HCT116 (cell line): ENCODE results near the gene GUCA2A. TPM values are rescaled to one million over a fixed set of nuclear protein-coding genes. Genes with fewer than 3 reads are reported as not detected.

Source experiments
- ATAC-seq: fragments of 200-7000 bp; cut with Tn5 transposase; 2 replicates; pipeline ENCODE4 v1.9.1; 2020; ENCODE audit warnings: mild to moderate bottlenecking, moderate library complexity
- BruUV-seq: library from RNA; stranded (reverse); fragments of 400-500 nt; replicated peaks from 2 replicates; lab custom pipeline; 2021; lab: Mats Ljungman, UMichigan
- CTCF ChIA-PET: fragments of 300-600 bp; sonication (Branson Sonifier 250); formaldehyde crosslinking; loops from one replicate; lab custom pipeline; 2021; ENCODE audit warnings: antibody characterized with exemption; lab: Charles Lee
- POLR2A ChIA-PET: fragments of 300-600, 350-600 bp; sonication (Branson Sonifier 250); formaldehyde crosslinking; loops from one replicate; lab custom pipeline; 2021; ENCODE audit warnings: antibody characterized with exemption; lab: Charles Lee
- RAD21 ChIA-PET, 2 experiments: fragments of 300-600 bp; sonication (Branson Sonifier 250); formaldehyde crosslinking; loops; one replicate each; lab custom pipeline; 2023; ENCODE audit warnings: low total read pairs in 2 of 2; ENCODE audit not compliant: uncharacterized antibody in 2 of 2, unreplicated experiment in 2 of 2, low non-redundant PET in 1 of 2; lab: Charles Lee
- DNase-seq: peaks from one replicate; pipeline ENCODE4 v3.0.0-alpha.2; 2010; ENCODE audit warnings: low read depth, low spot score
- H2AFZ ChIP-seq: fragments of 200-600 bp; shearing (Covaris generic), sonication (generic); 2 replicates; pipeline ENCODE4 v1.6.1; 2017; ENCODE audit warnings: low read depth, mixed run types, mixed read lengths, antibody characterized with exemption, low read length; ENCODE audit not compliant: poor library complexity, severe bottlenecking
- H3K27ac ChIP-seq: 2 replicates; pipeline ENCODE4 v1.5.1; 2012; ENCODE audit warnings: low read depth, low read length
- H3K27me3 ChIP-seq: fragments of 200-600 bp; sonication (generic); 2 replicates; pipeline ENCODE4 v1.6.1; 2016; ENCODE audit warnings: mixed run types, low read length, mixed read lengths; ENCODE audit not compliant: insufficient read depth
- H3K36me3 ChIP-seq, 2 experiments: fragments of 200-500 bp in 1 of 2; fragments of 200-600 bp in 1 of 2; sonication (Bioruptor generic) in 1 of 2; sonication (generic) in 1 of 2; 2 replicates each; pipeline versions ENCODE4 v1.5.1 to v1.6.1; 2014 to 2016; ENCODE audit warnings: low read length in 2 of 2, inconsistent platforms in 1 of 2, mixed read lengths in 1 of 2, mixed run types in 1 of 2; ENCODE audit not compliant: insufficient read depth in 2 of 2, control insufficient read depth in 1 of 2
- H3K4me1 ChIP-seq, 2 experiments: fragments of 200-600 bp in 1 of 2; sonication (generic) in 1 of 2; 2 replicates each; pipeline versions ENCODE4 v1.5.1 to v1.6.1; 2012 to 2017; ENCODE audit warnings: low read length in 2 of 2, inconsistent platforms in 1 of 2, mild to moderate bottlenecking in 1 of 2, mixed read lengths in 1 of 2, mixed run types in 1 of 2, moderate library complexity in 1 of 2; ENCODE audit not compliant: insufficient read depth in 2 of 2, control insufficient read depth in 1 of 2
- H3K4me2 ChIP-seq: fragments of 200-600 bp; sonication (generic); 2 replicates; pipeline ENCODE4 v1.6.1; 2017; ENCODE audit warnings: mixed run types, low read length, mixed read lengths
- H3K4me3 ChIP-seq, 2 experiments: fragments of 200-600 bp in 1 of 2; sonication (generic) in 1 of 2; replicated peaks in 1 of 2; 2 replicates each; pipeline ENCODE4 v1.5.1; 2011 to 2016; ENCODE audit warnings: low read length in 2 of 2, control low read depth in 1 of 2, low read depth in 1 of 2, mild to moderate bottlenecking in 1 of 2, mixed read lengths in 1 of 2, mixed run types in 1 of 2
- H3K79me2 ChIP-seq: fragments of 200-600 bp; sonication (generic); 2 replicates; pipeline ENCODE4 v1.6.1; 2017; ENCODE audit warnings: mild to moderate bottlenecking, mixed run types, low read length, moderate library complexity, mixed read lengths; ENCODE audit not compliant: insufficient read depth
- H3K9ac ChIP-seq: fragments of 200-600 bp; sonication (generic); 2 replicates; pipeline ENCODE4 v1.6.1; 2016; ENCODE audit warnings: low read length, mixed read lengths
- H3K9me2 ChIP-seq: fragments of 200-600 bp; sonication (generic), shearing (Covaris generic); 2 replicates; pipeline ENCODE4 v1.6.1; 2017; ENCODE audit warnings: mixed run types, mild to moderate bottlenecking, moderate library complexity; ENCODE audit not compliant: insufficient read depth
- H3K9me3 ChIP-seq, 2 experiments: fragments of 200-500 bp in 1 of 2; fragments of 200-600 bp in 1 of 2; sonication (Bioruptor generic) in 1 of 2; sonication (generic) in 1 of 2; 2 replicates each; pipeline ENCODE4 v1.6.1; 2014 to 2017; ENCODE audit warnings: low read length in 2 of 2, mixed read lengths in 2 of 2, inconsistent platforms in 1 of 2, low read depth in 1 of 2, mild to moderate bottlenecking in 1 of 2, mixed run types in 1 of 2, moderate library complexity in 1 of 2; ENCODE audit not compliant: control insufficient read depth in 1 of 2, insufficient read depth in 1 of 2
- H4K20me1 ChIP-seq: fragments of 200-600 bp; sonication (generic), shearing (Covaris generic); 2 replicates; pipeline ENCODE4 v1.6.1; 2017; ENCODE audit warnings: mixed run types, mild to moderate bottlenecking, moderate library complexity; ENCODE audit not compliant: insufficient read depth
- ATF3 ChIP-seq: IDR thresholded peaks from 2 replicates; pipeline ENCODE4 v1.6.1; 2012
- CBX3 ChIP-seq: IDR thresholded peaks from 2 replicates; pipeline ENCODE4 v1.6.1; 2012; ENCODE audit warnings: low read depth
- EGR1 ChIP-seq: IDR thresholded peaks from 2 replicates; pipeline ENCODE4 v1.6.1; 2012; ENCODE audit warnings: low read depth
- ELF1 ChIP-seq: IDR thresholded peaks from 2 replicates; pipeline ENCODE4 v1.6.1; 2012; ENCODE audit warnings: low read depth, borderline replicate concordance
- EZH2phosphoT487 ChIP-seq: fragments of 200-600 bp; IDR thresholded peaks from 2 replicates; pipeline ENCODE4 v1.6.1; 2018; ENCODE audit warnings: antibody characterized with exemption, borderline replicate concordance
- RAD21 ChIP-seq: IDR thresholded peaks from 2 replicates; pipeline ENCODE4 v1.6.1; 2012; ENCODE audit warnings: low read depth, mild to moderate bottlenecking
- SIN3A ChIP-seq: IDR thresholded peaks from 2 replicates; pipeline ENCODE4 v1.6.1; 2012; ENCODE audit warnings: low read depth
- YY1 ChIP-seq: IDR thresholded peaks from 2 replicates; pipeline ENCODE4 v1.6.1; 2011; ENCODE audit warnings: low read length, low read depth, moderate library complexity, mild to moderate bottlenecking; ENCODE audit not compliant: insufficient replicate concordance; ENCODE audit errors: extremely low read depth
- ZFX ChIP-seq: fragments of 450-650 bp; IDR thresholded peaks from 2 replicates; pipeline ENCODE4 v1.6.1; 2017
- intact Hi-C: fragments of 100-400 bp; cut with micrococcal nuclease; formaldehyde crosslinking; loops from 2 replicates; pipeline ENCODE4 v1.10.0; 2022
- total RNA-seq: library from RNA; stranded (reverse); gene quantifications from one replicate; pipeline ENCODE4 v1.2.1, GENCODE V29; 2021; ENCODE audit not compliant: unreplicated experiment
- TF ChIP-seq, protein P1 (sequence below): IDR thresholded peaks from 2 replicates; pipeline ENCODE4 v1.6.1; 2012; ENCODE audit warnings: low read depth
- TF ChIP-seq, protein P2 (sequence below), 3 experiments: fragments of 200-600 bp in 1 of 3; sonication (generic) in 1 of 3; IDR thresholded peaks in 2 of 3; conservative IDR thresholded peaks in 1 of 3; 2 replicates each; pipeline ENCODE4 v1.5.1; 2012 to 2017; ENCODE audit warnings: low read depth in 2 of 3, low read length in 2 of 3, antibody characterized with exemption in 1 of 3, borderline replicate concordance in 1 of 3, control low read depth in 1 of 3, mild to moderate bottlenecking in 1 of 3, mixed read lengths in 1 of 3, mixed run types in 1 of 3, moderate library complexity in 1 of 3; ENCODE audit not compliant: insufficient read depth in 1 of 3

GUCA2A gene
- total RNA-seq, 1 experiment from 2014 or later = not detected

- TF ChIP-seq, protein P1, sequence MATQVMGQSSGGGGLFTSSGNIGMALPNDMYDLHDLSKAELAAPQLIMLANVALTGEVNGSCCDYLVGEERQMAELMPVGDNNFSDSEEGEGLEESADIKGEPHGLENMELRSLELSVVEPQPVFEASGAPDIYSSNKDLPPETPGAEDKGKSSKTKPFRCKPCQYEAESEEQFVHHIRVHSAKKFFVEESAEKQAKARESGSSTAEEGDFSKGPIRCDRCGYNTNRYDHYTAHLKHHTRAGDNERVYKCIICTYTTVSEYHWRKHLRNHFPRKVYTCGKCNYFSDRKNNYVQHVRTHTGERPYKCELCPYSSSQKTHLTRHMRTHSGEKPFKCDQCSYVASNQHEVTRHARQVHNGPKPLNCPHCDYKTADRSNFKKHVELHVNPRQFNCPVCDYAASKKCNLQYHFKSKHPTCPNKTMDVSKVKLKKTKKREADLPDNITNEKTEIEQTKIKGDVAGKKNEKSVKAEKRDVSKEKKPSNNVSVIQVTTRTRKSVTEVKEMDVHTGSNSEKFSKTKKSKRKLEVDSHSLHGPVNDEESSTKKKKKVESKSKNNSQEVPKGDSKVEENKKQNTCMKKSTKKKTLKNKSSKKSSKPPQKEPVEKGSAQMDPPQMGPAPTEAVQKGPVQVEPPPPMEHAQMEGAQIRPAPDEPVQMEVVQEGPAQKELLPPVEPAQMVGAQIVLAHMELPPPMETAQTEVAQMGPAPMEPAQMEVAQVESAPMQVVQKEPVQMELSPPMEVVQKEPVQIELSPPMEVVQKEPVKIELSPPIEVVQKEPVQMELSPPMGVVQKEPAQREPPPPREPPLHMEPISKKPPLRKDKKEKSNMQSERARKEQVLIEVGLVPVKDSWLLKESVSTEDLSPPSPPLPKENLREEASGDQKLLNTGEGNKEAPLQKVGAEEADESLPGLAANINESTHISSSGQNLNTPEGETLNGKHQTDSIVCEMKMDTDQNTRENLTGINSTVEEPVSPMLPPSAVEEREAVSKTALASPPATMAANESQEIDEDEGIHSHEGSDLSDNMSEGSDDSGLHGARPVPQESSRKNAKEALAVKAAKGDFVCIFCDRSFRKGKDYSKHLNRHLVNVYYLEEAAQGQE = no peak
- TF ChIP-seq ATF3 (no peak), YY1 (no peak), RAD21 (no peak), EZH2phosphoT487 (no peak), ZFX (no peak), EGR1 (no peak)
Measured at GRCh38 chr1:42137766-42138165, 26.8 kb downstream of the GUCA2A start (continued).

DNA sequence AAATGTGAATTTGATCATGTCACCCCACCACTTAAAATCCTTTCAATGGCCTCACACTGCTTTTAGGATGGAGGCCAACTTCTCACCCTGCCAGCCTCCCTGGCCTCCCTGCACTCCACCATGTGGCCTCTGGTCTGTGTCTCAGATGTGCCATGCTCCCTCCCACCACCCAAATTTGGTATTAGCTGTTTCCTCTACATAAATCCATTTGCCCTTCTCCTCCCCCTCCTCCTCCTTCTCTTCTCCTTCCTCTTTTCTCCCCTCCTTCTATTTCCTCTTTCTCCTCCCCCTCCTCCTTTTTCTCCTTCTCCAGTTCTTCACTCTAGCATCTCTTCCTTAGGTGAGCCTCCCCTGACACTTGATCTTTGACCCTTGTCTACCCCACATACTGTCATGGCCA lies 28.1 kb downstream of the GUCA2A start:
- H3K4me3 ChIP-seq = no peak overlapping the region
- H2AFZ ChIP-seq = no peak overlapping the region
- no peaks in the 10 kb centered on the region for H3K9me3 ChIP-seq
- no peaks in the 10 kb centered on the region for H3K27me3 ChIP-seq
- POLR2A ChIA-PET = no interaction called here
- TF ChIP-seq, protein P2, sequence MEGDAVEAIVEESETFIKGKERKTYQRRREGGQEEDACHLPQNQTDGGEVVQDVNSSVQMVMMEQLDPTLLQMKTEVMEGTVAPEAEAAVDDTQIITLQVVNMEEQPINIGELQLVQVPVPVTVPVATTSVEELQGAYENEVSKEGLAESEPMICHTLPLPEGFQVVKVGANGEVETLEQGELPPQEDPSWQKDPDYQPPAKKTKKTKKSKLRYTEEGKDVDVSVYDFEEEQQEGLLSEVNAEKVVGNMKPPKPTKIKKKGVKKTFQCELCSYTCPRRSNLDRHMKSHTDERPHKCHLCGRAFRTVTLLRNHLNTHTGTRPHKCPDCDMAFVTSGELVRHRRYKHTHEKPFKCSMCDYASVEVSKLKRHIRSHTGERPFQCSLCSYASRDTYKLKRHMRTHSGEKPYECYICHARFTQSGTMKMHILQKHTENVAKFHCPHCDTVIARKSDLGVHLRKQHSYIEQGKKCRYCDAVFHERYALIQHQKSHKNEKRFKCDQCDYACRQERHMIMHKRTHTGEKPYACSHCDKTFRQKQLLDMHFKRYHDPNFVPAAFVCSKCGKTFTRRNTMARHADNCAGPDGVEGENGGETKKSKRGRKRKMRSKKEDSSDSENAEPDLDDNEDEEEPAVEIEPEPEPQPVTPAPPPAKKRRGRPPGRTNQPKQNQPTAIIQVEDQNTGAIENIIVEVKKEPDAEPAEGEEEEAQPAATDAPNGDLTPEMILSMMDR (IDR thresholded peaks at IDR 0.05 in 2 of 3, conservative IDR thresholded peaks at IDR 0.05 in 1 of 3; ENCODE audit: borderline replicate concordance in 1 of 3, insufficient read depth in 1 of 3, low read depth in 2 of 3, low read length in 2 of 3) = no peak
- no peak for TF ChIP-seq CBX3
- no peak for TF ChIP-seq ELF1
- TF ChIP-seq SIN3A = no peak
- CTCF ChIA-PET = no interaction called here
- H3K4me2 ChIP-seq = no peak overlapping the region
- no peak overlapping the region for H3K27ac ChIP-seq
- ATAC-seq (no peak), DNase-seq (no peak)
- H3K36me3 ChIP-seq = no peaks in the 10 kb centered on the region
- no TSS peak for BruUV-seq
- no peak overlapping the region for H3K9ac ChIP-seq
- no peaks in the 10 kb centered on the region for H3K9me2 ChIP-seq
- intact Hi-C loops = no loop called here
- no peaks in the 10 kb centered on the region for H4K20me1 ChIP-seq
- RAD21 ChIA-PET = no interaction called here
- H3K4me1 ChIP-seq = no peaks in the 10 kb centered on the region
- no peaks in the 10 kb centered on the region for H3K79me2 ChIP-seq
